ENCODE results near the gene ARPC1A.
A peak's percentile ranks its signal among the peaks of the same experiment; 100 is the strongest.
"Not testable (repeated sequence)": the region's sequence is repeated elsewhere in the genome, so short reads cannot be mapped to it uniquely, and the experiment has no call there.

Gene ARPC1A

GRCh38 chr7:99322659-99323058 lies 3.0 kb upstream of the ARPC1A start:
- DNase-seq: not testable (repeated sequence)

DNA sequence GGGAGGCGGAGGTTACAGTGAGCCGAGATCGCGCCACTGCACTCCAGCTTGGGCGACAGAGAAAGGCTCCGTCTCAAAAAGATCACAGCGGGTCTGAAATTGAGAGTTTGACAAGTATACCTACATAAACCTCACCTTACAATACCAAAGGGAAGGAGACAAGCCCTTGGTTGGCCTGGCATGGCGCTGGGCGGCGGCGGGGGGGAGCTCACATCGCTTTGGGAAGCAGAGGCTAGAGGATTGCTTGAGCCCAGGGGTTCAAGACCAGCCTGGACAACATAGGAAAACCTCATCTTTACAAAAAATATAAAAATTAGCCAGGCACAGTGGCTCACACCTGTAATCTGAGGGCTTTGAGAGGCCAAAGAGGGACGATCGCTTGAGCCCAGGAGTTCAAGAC lies 1.1 kb upstream of the ARPC1A start:
- DNase-seq: no peak

- peak in 1 of 2 experiments; percentile 24 for DNase-seq
Measured at GRCh38 chr7:99325001-99325493, 651 bp upstream of the ARPC1A start.

GRCh38 chr7:99326408-99326782 lies 697 bp downstream of the ARPC1A start:
- no peak for DNase-seq

- not testable (repeated sequence) for DNase-seq
Measured at GRCh38 chr7:99330314-99330961, 4.7 kb downstream of the ARPC1A start.

DNA sequence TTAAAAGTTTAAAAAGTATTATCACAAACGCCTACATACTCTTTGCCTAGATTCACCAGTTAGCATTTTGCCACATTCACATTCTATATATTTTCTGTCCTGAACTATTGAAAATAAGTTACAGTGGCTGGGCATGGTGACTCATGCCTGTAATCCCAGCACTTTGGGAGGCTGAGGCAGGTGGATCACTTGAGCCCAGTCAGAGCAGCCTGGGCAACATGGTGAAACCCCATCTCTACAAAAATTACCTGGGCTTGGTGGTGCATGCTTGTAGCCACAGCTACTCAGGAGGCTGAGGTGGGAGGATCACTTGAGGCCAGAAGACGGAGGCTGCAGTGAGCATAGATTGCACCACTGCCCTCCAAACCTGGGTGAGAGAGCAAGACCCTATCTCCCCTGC lies 5.3 kb downstream of the ARPC1A start:
- no peak for DNase-seq

GRCh38 chr7:99339595-99339994 lies 13.9 kb downstream of the ARPC1A start:
- no peak for DNase-seq

DNA sequence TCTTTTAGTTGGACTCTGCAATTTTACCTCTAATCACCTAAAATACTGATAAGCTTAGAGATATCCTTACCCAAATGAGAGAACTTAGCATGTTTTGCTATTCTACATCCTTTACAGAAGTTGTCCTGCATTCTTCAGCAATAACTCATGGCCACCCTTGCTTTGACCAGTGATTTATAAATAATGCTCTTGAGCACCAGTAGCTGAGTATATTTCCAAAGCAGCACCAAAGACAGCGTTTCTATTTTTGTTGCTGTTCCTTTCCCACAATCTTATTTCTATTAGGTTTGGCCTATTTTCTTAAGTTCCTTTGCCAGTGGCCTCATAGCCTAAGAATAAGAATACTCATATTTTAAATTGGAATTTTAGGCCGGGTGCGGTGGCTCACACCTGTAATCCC lies 15.0 kb downstream of the ARPC1A start:
- DNase-seq: no peak

DNA sequence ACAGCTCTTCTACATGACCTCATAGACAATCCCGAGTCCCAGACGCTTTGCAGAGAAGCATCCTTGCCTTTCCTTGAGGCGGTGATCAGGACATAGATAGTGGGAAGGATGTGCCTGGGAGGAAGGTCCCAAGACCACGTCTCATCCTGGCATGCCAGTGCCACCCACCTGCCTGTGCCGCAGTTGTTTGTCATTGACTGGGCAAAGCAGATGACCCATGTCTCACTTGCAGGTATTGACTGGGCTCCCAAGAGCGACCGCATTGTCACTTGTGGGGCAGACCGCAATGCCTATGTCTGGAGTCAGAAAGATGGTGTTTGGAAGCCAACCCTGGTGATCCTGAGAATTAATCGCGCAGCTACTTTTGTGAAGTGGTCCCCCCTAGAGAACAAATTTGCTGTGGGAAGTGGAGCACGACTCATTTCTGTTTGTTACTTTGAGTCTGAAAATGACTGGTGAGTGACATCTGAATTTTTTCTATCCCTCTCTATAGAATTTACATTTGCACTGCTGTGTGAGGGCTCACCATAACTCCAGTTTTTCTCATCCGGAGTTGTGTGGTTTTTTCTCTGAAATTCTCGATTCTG lies 18.5 kb downstream of the ARPC1A start:
- DNase-seq: no peak

DNA sequence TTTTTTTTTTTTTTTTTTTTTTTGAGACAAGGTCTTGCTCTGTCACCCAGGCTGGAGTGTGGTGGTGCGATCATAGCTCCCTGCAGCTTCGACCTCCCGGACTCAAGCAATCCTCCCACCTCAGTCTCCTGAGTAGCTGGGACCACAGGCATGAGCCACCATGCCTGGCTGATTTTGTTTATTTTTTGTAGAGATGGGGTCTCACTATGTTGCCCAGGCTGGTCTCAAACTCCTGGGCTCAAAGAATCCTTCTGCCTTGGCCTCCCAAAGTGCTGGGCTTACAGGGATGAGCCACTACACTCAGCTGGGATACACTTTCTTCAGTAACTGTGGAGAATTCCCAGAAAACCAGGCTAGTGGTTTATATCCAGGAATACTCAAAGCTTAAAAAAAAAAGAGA lies 24.9 kb downstream of the ARPC1A start:
- DNase-seq: not testable (repeated sequence)

DNA sequence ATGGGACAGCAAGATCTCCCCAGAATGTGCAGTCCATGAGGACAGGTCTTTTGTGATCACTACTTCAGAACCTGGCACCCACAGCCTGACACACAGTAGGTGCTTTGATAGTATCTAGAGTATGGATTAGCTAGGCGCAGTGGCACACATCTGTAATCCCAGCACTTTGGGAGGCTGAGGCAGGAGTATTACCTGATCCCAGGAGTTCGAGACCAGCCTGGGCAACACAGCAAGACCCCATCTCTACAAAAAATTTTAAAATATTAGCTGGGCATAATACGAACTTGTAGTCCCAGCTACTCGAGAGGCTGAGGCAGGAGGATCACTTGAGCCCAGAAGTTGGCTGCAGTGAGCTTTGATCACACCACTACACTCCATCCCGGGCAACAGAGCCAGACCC lies 26.5 kb downstream of the ARPC1A start:
- DNase-seq: no peak

DNA sequence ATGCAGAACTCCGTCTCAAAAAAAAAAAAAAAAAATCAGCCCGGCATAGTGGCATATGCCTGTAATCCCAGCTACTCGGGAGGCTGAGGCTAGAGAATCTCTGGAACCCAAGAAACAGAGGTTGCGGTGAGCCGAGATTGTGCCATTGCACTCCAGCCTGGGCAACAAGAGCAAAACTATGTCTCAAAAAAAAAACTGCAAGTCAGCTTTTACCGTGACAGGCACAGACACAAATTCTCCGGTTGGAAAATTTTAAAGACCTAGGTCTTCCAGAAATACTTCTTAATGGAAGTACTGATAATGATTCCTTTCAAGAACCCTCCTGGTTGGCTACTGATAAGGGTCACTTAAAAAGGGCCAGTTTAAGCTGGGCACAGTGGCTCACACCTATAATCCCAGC lies 29.4 kb downstream of the ARPC1A start:
- no peak for DNase-seq

- no peak for DNase-seq
Measured at GRCh38 chr7:99357701-99358490, 32.2 kb downstream of the ARPC1A start.

DNA sequence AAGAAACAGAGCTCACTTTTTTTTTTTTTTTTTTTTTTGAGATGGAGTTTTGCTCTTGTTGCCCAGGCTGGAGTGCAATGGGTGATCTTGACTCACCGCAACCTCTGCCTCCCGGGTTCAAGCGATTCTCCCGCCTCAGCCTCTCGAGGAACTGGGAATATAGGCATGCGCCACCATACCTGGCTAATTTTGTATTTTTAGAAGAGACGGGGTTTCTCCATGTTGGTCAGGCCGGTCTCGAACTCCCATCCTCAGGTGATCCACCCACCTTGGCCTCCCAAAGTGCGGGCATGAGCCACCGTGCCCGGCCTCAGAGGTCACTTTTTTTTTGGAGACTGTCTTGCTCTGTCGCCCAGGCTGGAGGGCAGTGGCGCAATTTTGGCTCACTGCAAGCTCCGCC lies 32.8 kb downstream of the ARPC1A start:
- DNase-seq: not testable (repeated sequence)

GRCh38 chr7:99359465-99360154 lies 33.9 kb downstream of the ARPC1A start:
- DNase-seq: no peak

- no peak for DNase-seq
Measured at GRCh38 chr7:99362801-99363200, 37.1 kb downstream of the ARPC1A start.

- no peak for DNase-seq
Measured at GRCh38 chr7:99363286-99363685, 37.6 kb downstream of the ARPC1A start.

DNA sequence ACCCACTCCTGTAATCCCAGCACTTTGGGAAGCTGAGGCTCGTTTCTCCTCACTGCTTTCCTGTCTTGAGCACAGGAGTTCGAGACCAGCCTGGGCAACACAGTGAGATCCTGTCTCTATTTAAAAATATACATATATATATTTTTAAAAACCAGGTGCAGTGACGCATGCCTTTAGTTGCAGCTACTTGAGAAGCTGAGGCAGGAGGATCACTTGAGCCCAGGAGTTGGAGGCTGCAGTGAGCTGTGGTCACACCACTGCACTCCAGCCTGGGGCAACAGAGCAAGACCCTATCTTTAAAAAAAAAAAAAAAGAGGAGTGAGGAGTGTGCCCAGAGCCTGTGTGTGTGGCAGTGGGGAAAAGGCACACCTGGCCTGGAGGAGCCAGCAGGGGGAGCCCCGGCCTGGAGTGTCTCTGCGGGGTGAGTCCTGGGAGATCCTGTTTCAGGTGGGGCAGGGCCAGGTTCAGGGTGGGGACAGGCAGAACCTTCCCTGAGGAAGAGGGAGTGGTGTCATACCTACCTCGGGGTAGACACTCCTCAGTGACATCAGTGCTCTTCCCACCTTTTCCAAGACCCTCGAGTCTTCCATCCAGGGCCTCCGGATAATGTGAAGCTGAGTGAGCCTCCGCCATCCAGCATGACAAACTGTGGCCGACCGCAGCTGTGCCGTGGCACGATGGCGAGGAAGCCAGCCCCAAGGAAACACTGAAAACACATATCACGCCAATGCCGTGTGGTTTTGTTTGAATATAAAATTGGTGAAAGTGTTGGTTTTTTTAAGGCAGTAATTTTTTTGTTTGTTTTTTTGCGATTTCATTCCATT lies 39.8 kb downstream of the ARPC1A start:
- DNase-seq: peak in 1 of 2 experiments; percentile 6

DNA sequence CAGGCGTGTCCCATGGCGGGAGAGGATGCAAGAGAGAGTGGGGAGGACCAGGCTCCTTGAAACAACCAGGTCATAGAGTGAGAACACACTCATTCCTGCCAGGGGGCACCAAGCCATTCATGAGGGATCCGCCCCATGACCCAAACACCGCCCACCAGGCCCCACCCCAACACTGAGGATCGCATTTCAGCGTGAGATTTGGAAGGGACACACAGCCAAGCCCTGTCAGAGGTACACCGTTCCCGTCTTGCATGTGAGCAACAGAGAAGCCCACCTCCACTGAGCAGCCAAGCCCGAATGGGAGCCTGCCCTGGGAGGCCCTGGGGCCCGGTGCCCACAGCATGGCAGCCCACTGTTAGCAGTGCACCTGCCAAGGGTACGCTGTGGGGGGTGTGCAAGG lies 40.9 kb downstream of the ARPC1A start:
- no peak for DNase-seq

DNA sequence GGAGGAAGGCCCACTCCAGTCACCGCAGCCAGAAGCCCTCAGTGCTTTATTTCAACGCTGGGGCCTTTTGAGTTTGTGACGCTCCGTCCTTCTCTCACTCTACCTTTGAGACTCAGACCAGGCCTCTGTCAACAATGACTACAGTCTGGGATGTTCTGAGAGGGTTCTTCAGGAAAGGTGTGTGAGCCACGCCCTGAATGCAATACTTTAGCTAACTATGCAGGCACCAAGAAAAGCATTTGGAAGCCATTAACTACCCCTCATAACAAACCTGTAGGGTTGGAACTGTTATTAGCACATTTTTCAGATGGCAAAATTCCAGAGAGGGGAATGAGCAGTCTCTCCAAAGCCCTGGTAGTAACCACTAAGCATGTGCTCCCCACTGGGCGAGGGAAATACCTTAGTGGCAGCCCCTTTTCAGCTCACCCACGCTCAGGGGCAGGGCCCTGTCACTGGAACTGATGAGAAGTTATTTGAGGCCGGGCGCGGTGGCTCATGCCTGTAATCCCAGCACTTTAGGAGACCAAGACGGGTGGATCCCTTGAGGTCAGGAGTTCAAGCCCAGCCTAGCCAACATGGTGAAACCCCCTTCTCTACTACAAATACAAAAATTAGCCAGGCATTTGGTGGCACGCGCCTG lies 43.2 kb downstream of the ARPC1A start:
- no peak for DNase-seq

DNA sequence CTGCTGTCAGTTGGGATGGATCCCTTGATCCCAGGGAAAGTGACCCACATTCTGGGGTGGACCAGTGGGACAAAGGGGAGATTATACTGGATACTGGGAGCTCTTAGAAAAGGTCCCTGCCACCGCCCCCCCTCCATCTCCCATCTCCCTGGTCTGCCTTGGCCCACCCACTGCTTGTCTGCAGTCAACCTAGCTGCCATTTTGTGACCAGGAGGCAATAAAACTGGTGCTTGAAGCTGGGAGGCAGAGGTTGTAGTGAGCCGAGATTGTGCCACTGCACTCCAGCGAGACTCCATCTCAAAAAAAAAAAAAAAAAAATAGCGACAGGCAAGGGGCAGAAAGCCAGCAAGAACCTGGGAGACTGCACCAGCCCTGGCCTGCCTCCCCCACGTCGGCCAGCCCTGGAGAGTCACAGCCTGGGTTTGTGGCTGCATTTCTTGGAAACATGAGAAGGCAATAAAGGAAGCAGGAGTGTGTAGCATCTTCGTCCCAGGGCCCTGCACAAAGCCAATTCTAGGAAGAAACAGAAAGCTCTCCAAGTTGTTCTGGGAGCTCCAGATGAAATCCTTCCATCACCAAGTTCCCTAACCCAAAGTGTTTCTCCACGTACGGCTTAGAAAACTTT lies 44.2 kb downstream of the ARPC1A start:
- no peak for DNase-seq
